HG03457 (cell line): ENCODE measurements around the gene LMX1B.
"Not testable (repeated sequence)": the region's sequence is repeated elsewhere in the genome, so short reads cannot be mapped to it uniquely, and the experiment has no call there.

Source experiments
- ATAC-seq: cut with Tn5 transposase; IDR thresholded peaks from one replicate; pipeline ENCODE4 v1.9.1; 2021; ENCODE audit warnings: moderate number of reproducible peaks; ENCODE audit not compliant: unreplicated experiment

LMX1B gene

GRCh38 chr9:126613651-126614050 lies at the start of gene LMX1B:
LMX1B (plus strand) TSS chr9:126613928; CDS start chr9:126614450, 522 bp downstream.
- no peak for ATAC-seq

DNA sequence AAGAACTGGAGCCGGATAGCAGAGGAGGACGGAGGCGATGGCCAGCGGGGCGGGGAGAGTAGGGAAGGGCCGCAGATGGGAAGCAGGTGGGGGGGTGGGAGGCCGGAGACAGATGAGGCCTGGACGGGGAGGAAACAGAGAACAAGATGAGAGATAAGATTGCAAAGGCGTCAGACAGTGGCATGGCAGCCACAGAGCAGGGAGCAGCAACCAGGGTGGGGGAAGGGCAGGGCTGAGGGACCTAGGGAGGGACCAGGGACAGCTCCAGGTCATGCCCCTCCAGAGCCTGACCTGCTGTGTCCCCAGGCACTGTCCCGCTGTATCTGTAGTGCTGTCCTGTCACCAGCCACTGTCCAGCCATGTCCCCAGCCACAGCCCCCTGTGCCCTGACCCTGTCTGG lies 49.6 kb upstream of the LMX1B start:
- ATAC-seq: no peak

- ATAC-seq: no peak
These were observed 49.0 kb upstream of the LMX1B start for GRCh38 chr9:126564716-126565115.

DNA sequence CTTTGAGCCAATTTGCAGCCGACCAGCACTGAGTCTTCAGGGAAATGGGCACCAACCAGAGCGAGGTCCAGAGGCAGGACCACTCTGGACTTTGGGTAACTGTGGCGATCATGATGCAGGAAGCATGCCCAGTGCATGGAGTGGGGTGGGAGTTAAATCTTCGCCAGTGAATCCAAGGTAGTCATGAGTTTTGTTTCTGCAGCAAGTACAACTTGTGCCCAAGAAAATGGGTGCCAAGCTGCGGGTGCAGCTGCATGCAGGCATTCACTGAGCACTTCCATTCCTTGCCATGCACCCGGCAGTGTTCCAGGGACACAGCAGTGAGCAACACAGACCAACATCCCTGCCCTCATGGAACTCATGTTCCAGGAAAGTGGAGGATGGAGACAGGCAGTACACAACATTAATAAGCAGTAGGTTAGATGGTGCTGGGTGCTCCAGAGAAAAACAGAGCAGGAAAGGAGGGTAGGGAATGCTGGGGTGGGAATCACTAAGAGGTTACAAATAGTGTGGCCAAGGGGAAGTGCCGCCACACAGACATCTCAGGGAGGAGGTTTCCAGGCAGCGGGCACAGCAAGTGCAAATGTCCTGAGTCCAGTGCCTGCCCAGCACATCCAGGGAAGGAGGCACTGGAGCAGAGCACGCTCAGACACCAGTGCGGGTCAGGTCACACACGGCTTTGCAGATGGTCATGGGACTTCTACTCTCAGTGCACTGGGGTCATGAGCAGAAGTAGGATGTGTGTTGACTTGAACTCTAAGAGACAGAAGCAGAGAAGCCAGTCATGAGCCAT lies 48.2 kb upstream of the LMX1B start:
- ATAC-seq: no peak

DNA sequence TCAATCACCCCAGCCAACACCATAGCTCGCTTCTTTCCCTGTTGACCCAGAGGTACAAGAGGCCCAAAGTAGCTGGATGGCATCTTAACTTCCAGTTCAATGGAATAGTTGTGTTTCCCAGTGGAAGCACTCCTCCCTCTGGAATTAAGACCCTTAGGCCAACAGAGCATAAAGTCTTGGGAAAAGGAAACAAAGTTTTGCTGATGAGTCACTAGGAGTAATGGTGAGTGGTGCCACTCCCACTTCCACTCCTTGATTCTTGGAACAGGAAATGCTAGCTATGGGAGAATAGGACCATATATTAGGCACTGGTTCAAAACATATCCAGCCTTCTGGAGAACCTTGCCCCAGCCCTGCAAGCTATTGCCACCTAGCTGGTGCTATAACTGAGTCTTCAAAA lies 44.7 kb upstream of the LMX1B start:
- no peak for ATAC-seq

- no peak for ATAC-seq
These were observed 35.7 kb upstream of the LMX1B start for GRCh38 chr9:126578029-126578428.

GRCh38 chr9:126580319-126580718 lies 33.4 kb upstream of the LMX1B start:
- ATAC-seq: not testable (repeated sequence)

GRCh38 chr9:126581893-126582292 lies 31.8 kb upstream of the LMX1B start:
- no peak for ATAC-seq

DNA sequence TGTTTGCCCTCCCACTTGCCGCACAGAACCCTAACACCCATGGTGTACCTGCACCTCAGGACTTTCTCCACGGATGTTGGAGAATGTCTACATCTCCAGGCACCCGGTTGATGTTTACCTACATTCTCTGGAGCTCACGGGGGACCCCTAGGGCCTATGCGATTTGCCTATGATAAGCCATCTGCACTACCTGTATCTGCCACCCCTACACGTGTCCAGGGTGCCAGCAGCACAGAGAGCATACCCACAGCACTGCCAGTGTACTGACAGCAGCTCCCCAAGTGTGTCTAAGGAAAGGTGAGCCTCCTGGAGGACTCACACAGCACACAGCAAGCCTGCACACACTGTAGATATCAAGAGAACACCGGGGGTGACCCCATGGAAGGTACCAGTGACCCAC lies 31.3 kb upstream of the LMX1B start:
- no peak for ATAC-seq

- no peak for ATAC-seq
These were observed 30.5 kb upstream of the LMX1B start for GRCh38 chr9:126583144-126583760.

DNA sequence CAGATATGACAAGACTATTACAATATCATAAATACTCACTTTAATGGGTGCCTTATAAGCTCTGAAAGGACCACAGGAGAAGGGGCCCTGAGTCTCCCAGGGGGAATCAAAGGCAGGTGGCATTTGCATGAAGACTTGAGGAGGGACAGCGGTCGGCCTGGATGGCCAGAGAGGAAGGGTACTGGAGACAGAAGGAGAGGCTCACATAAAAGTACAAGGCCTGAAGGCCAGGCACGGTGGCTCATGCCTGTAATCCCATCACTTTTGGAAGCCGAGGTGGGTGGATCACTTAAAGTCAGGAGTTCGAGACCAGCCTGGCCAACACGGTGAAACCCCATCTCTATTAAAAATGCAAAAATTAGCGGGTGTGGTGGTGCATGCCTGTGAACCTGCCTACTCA lies 29.1 kb upstream of the LMX1B start:
- no peak for ATAC-seq

- no peak for ATAC-seq
These were observed 27.5 kb upstream of the LMX1B start for GRCh38 chr9:126586236-126586635.

DNA sequence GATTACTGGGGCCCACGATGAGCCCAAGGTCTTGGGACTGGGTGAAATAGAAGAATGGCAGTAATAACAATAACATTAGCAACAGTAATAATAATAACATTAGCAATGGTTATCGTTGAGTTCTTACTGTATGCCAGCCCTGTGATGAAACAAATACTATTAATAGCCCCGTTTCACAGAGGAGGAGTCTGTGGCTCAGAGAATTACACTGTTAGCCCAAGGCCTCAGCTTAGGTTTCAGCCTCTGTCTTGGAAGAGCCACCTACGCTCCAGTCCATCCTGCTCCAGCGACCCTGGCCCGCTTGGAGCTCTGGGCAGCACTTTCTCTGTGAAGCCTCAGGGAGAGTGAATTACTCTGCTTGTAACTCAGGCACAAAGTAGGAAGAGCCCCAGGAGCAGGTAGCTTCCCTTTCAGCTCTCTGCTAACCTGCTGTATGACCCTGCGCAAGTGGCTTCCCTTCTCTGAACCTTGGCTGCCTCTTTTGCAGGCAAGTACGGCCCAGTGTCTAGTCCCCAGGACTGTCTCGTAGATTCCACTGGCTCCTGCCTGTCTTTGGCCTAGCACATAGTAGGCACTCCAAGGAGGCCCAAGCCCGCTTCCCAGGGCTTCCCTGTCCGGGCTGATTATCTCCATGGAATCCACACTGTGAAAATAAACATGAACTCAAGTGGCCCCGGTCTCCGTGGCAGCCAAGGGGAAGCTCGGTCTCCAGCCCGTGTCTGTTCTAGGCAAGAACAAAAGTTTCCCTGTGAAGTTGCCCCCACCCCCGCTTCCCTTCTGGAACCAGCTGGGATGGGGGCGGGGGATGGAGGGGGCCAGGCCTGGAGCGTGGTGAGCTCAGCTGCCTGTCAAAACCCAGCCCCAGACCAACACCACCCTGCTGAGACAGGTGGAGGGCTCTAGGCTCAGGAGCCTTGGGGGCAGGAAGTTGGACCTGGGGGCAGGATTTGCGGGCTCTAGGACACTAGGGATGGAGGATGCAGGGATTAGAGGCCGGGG lies 26.2 kb upstream of the LMX1B start:
- no peak for ATAC-seq

GRCh38 chr9:126588491-126589168 lies 25.1 kb upstream of the LMX1B start:
- no peak for ATAC-seq

GRCh38 chr9:126589349-126589748 lies 24.4 kb upstream of the LMX1B start:
- no peak for ATAC-seq

- no peak for ATAC-seq
These were observed 22.6 kb upstream of the LMX1B start for GRCh38 chr9:126591083-126591482.

DNA sequence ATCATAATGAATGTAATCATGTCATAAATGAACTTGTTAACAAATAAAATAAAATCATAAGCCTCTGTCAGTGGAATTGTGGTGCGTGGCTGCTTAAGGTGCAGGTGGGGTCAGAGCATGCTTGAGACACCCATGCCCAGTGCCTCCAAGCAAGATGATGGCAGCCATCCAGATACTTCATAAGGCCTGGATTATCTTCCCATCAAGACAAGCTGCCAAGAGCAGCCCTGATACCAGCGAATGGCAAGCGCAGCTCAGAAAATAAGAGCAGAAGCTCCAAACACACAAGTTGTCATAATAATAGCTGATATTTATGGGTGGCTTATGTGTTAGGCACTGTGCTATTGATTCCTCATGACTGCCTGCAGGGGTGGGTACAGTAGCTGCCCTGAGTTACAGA lies 21.8 kb upstream of the LMX1B start:
- ATAC-seq: no peak

DNA sequence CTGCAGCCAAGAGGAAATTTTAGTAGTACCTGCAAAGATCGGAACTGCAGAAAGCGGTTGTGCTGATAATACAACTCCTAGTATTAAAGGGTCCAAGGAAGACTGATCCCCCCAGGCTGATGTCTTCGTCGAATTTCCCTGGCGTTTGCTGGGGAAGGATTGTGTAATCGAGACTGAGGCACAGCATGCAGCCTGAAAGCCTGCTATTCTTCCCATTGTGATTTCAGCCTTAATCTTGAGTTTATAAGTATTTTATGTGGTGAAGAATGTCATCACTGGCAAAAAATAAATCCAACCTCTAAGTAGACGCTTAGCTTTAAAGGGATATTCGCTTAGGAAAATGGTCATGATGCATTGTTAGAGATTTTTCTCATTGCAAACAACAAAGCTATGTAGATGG lies 21.3 kb upstream of the LMX1B start:
- ATAC-seq: no peak

GRCh38 chr9:126595982-126596381 lies 17.7 kb upstream of the LMX1B start:
- ATAC-seq: no peak

- ATAC-seq: no peak
These were observed 14.6 kb upstream of the LMX1B start for GRCh38 chr9:126599047-126599650.
